Trophoblast cell (in vitro differentiated cells and primary cell): Measurements from ENCODE around the gene MYOZ2.
"Not testable (repeated sequence)": the region's sequence is repeated elsewhere in the genome, so short reads cannot be mapped to it uniquely, and the experiment has no call there.

Experiments used
- DNase-seq, 2 donors: peaks; one replicate each; pipeline ENCODE4 v3.0.0-alpha.2; 2016
- H2AFZ ChIP-seq: 2 replicates; pipeline ENCODE4 v1.6.1; 2013; ENCODE audit warnings: low read length, moderate library complexity, mild to moderate bottlenecking; ENCODE audit not compliant: insufficient read depth, poor library complexity
- H2AK5ac ChIP-seq: 2 replicates; pipeline ENCODE4 v1.6.1; 2013; ENCODE audit warnings: mild to moderate bottlenecking, low read length
- H2BK120ac ChIP-seq: 2 replicates; pipeline ENCODE4 v1.6.1; 2013; ENCODE audit warnings: low read length, mild to moderate bottlenecking, moderate library complexity; ENCODE audit not compliant: insufficient read depth, poor library complexity
- H2BK12ac ChIP-seq: 2 replicates; pipeline ENCODE4 v1.6.1; 2013; ENCODE audit warnings: mild to moderate bottlenecking, low read length, moderate library complexity
- H2BK5ac ChIP-seq: 2 replicates; pipeline ENCODE4 v1.6.1; 2013; ENCODE audit warnings: low read length, low read depth, moderate library complexity, mild to moderate bottlenecking; ENCODE audit not compliant: poor library complexity
- H3K14ac ChIP-seq: 2 replicates; pipeline ENCODE4 v1.6.1; 2013; ENCODE audit warnings: mild to moderate bottlenecking, low read length
- H3K18ac ChIP-seq: 2 replicates; pipeline ENCODE4 v1.6.1; 2013; ENCODE audit warnings: mild to moderate bottlenecking, low read length
- H3K23ac ChIP-seq: 2 replicates; pipeline ENCODE4 v1.6.1; 2013; ENCODE audit warnings: low read length
- H3K27ac ChIP-seq: 2 replicates; pipeline ENCODE4 v1.5.1; 2013; ENCODE audit warnings: low read depth, mild to moderate bottlenecking, inconsistent platforms, low read length, moderate library complexity
- H3K27me3 ChIP-seq: 2 replicates; pipeline ENCODE4 v1.6.1; 2013; ENCODE audit warnings: inconsistent platforms, mild to moderate bottlenecking, low read length, moderate library complexity; ENCODE audit not compliant: insufficient read depth
- H3K36me3 ChIP-seq, 2 experiments: 1 replicate in 1 of 2; 2 replicates in 1 of 2; pipeline ENCODE4 v1.6.1; 2013; ENCODE audit warnings: low read length in 2 of 2, mild to moderate bottlenecking in 2 of 2, moderate library complexity in 1 of 2; ENCODE audit not compliant: insufficient read depth in 2 of 2, control insufficient read depth in 1 of 2
- H3K4ac ChIP-seq: 2 replicates; pipeline ENCODE4 v1.6.1; 2013; ENCODE audit warnings: low read depth, mild to moderate bottlenecking, low read length, moderate library complexity
- H3K4me1 ChIP-seq, 2 experiments: 1 replicate in 1 of 2; 2 replicates in 1 of 2; pipeline ENCODE4 v1.6.1; 2013; ENCODE audit warnings: low read length in 2 of 2, mild to moderate bottlenecking in 2 of 2, moderate library complexity in 1 of 2; ENCODE audit not compliant: insufficient read depth in 2 of 2, control insufficient read depth in 1 of 2
- H3K4me2 ChIP-seq: 2 replicates; pipeline ENCODE4 v1.6.1; 2013; ENCODE audit warnings: inconsistent platforms, mild to moderate bottlenecking, low read length, moderate library complexity
- H3K4me3 ChIP-seq: 2 replicates; pipeline ENCODE4 v1.5.1; 2013; ENCODE audit warnings: mild to moderate bottlenecking, low read depth, low read length, inconsistent platforms
- H3K79me1 ChIP-seq: one replicate; pipeline ENCODE4 v1.6.1; 2013; ENCODE audit warnings: low read length
- H3K79me2 ChIP-seq: 2 replicates; pipeline ENCODE4 v1.6.1; 2013; ENCODE audit warnings: low read length, mild to moderate bottlenecking; ENCODE audit not compliant: control insufficient read depth, insufficient read depth, poor library complexity
- H3K9ac ChIP-seq: 2 replicates; pipeline ENCODE4 v1.6.1; 2013; ENCODE audit warnings: mild to moderate bottlenecking, low read length
- H3K9me3 ChIP-seq: 2 replicates; pipeline ENCODE4 v1.6.1; 2013; ENCODE audit warnings: low read depth, mild to moderate bottlenecking, control low read depth, inconsistent platforms, low read length; ENCODE audit not compliant: insufficient read depth
- H4K12ac ChIP-seq: 2 replicates; pipeline ENCODE4 v1.6.1; 2013; ENCODE audit warnings: low read depth, mild to moderate bottlenecking, low read length, moderate library complexity
- H4K8ac ChIP-seq: 2 replicates; pipeline ENCODE4 v1.6.1; 2013; ENCODE audit warnings: low read depth, mild to moderate bottlenecking, low read length, moderate library complexity
- H4K91ac ChIP-seq: one replicate; pipeline ENCODE4 v1.6.1; 2013; ENCODE audit warnings: low read depth, mild to moderate bottlenecking, low read length, moderate library complexity
- WGBS: extraction: QIAGEN DNeasy Blood & Tissue Kit; methylation state at CpG from one replicate; pipeline ENCODE4 v1.1.7; 2013; ENCODE audit warnings: missing lambda C conversion rate; ENCODE audit not compliant: insufficient read length, insufficient coverage; ENCODE audit errors: extremely low coverage; 5-methylcytosine and 5-hydroxymethylcytosine counted together

MYOZ2 gene

DNA sequence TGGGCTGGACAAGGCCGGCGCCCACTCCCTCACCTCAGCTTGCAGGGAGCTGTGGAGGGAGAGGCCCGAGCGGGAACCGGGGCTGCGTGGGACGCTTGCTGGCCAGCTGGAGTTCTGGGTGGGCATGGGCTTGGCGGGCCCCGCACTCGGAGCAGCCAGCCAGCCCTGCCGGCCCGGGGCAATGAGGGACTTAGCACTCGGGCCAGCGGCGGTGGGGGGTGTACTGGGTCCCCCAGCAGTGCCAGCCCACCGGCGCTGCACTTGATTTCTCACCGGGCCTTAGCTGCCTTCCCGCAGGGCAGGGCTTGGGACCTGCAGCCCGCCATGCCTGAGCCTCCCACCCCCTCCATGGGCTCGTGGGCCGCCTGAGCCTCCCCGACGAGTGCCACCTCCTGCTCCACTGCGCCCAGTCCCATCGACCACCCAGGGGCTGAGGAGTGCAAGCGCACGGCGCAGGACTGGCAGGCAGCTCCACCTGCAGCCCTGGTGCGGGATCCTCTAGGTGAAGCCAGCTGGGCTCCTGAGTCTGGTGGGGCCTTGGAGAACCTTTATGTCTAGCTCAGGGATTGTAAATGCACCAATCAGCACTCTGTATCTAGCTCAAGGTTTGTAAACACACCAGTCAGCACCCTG lies 38.2 kb downstream of the MYOZ2 start:
- not testable (repeated sequence) for H3K18ac ChIP-seq, H3K4me1 ChIP-seq, H2AFZ ChIP-seq, H3K4me2 ChIP-seq, H3K23ac ChIP-seq, H4K8ac ChIP-seq, H3K14ac ChIP-seq, H3K79me1 ChIP-seq, H2BK5ac ChIP-seq, H4K12ac ChIP-seq, H3K9ac ChIP-seq, H3K79me2 ChIP-seq, H2AK5ac ChIP-seq, H3K4me3 ChIP-seq, H3K27me3 ChIP-seq, H2BK12ac ChIP-seq, H2BK120ac ChIP-seq, H3K27ac ChIP-seq, H4K91ac ChIP-seq, H3K9me3 ChIP-seq, DNase-seq, H3K36me3 ChIP-seq, H3K4ac ChIP-seq
- no CpG with 5 or more reads among the region's 30 CpGs for WGBS

GRCh38 chr4:119179011-119179410 lies 43.4 kb downstream of the MYOZ2 start:
- no CpG with 5 or more reads among the region's 1 CpG for WGBS
- no peak overlapping the region for H4K91ac ChIP-seq
- H3K27me3 ChIP-seq, result no peaks in the 10 kb centered on the region
- H2BK120ac ChIP-seq, result no peak overlapping the region
- no peak overlapping the region for H3K14ac ChIP-seq
- no peaks in the 10 kb centered on the region for H3K4me1 ChIP-seq
- no peak overlapping the region for H3K18ac ChIP-seq
- H3K4me2 ChIP-seq, result no peak overlapping the region
- H2AK5ac ChIP-seq, result no peak overlapping the region
- no peak overlapping the region for H3K4me3 ChIP-seq
- no peak overlapping the region for H4K12ac ChIP-seq
- H3K4ac ChIP-seq, result no peak overlapping the region
- DNase-seq, result no peak
- no peak overlapping the region for H3K9ac ChIP-seq
- no peaks in the 10 kb centered on the region for H3K79me2 ChIP-seq
- H3K9me3 ChIP-seq, result no peaks in the 10 kb centered on the region
- no peak overlapping the region for H4K8ac ChIP-seq
- H2BK5ac ChIP-seq, result no peak overlapping the region
- H3K79me1 ChIP-seq, result no peaks in the 10 kb centered on the region
- H2AFZ ChIP-seq, result no peak overlapping the region
- no peak overlapping the region for H3K27ac ChIP-seq
- no peak overlapping the region for H3K23ac ChIP-seq
- H3K36me3 ChIP-seq, result no peaks in the 10 kb centered on the region
- no peak overlapping the region for H2BK12ac ChIP-seq

- no peak overlapping the region for H4K8ac ChIP-seq
- no peak overlapping the region for H3K14ac ChIP-seq
- H4K12ac ChIP-seq, result no peak overlapping the region
- H2AFZ ChIP-seq, result no peak overlapping the region
- H2BK5ac ChIP-seq, result no peak overlapping the region
- H3K27ac ChIP-seq, result no peak overlapping the region
- H3K79me2 ChIP-seq, result no peaks in the 10 kb centered on the region
- H3K18ac ChIP-seq, result no peak overlapping the region
- no peak for DNase-seq
- no peaks in the 10 kb centered on the region for H3K36me3 ChIP-seq
- no peak overlapping the region for H3K23ac ChIP-seq
- H3K4me2 ChIP-seq, result no peak overlapping the region
- no peaks in the 10 kb centered on the region for H3K4me1 ChIP-seq
- H4K91ac ChIP-seq, result no peak overlapping the region
- H3K9ac ChIP-seq, result no peak overlapping the region
- H2BK120ac ChIP-seq, result no peak overlapping the region
- H3K27me3 ChIP-seq, result no peaks in the 10 kb centered on the region
- no peak overlapping the region for H2AK5ac ChIP-seq
- no CpG with 5 or more reads among the region's 2 CpGs for WGBS
- H3K4me3 ChIP-seq, result no peak overlapping the region
- H3K9me3 ChIP-seq, result no peaks in the 10 kb centered on the region
- no peaks in the 10 kb centered on the region for H3K79me1 ChIP-seq
- no peak overlapping the region for H2BK12ac ChIP-seq
- H3K4ac ChIP-seq, result no peak overlapping the region
Measured at GRCh38 chr4:119184128-119184527, 48.5 kb downstream of the MYOZ2 start.

- Histone ChIP-seq H3K4ac (no peak overlapping the region), H3K79me2 (no peaks in the 10 kb centered on the region), H3K9me3 (no peaks in the 10 kb centered on the region), H2AFZ (no peak overlapping the region), H2BK5ac (no peak overlapping the region), H3K27me3 (no peaks in the 10 kb centered on the region), H3K9ac (no peak overlapping the region), H3K79me1 (no peaks in the 10 kb centered on the region), H3K36me3 (no peaks in the 10 kb centered on the region), H3K4me3 (no peak overlapping the region), H4K8ac (no peak overlapping the region), H3K4me2 (no peak overlapping the region), H2BK12ac (no peak overlapping the region), H3K4me1 (no peaks in the 10 kb centered on the region), H3K18ac (no peak overlapping the region), H3K23ac (no peak overlapping the region), H3K27ac (no peak overlapping the region), H4K91ac (no peak overlapping the region), H4K12ac (no peak overlapping the region), H2BK120ac (no peak overlapping the region), H2AK5ac (no peak overlapping the region), H3K14ac (no peak overlapping the region)
- DNase-seq, result peak; percentile 43 to 83
- no CpG with 5 or more reads among the region's 1 CpG for WGBS
Measured at GRCh38 chr4:119189638-119190037, 54.0 kb downstream of the MYOZ2 start.
